Pancreas (tissue), 10 donors: Measurements from ENCODE around the gene ARID3C. TPM values are rescaled to one million over a fixed set of nuclear protein-coding genes. Genes with fewer than 3 reads are reported as not detected.
"Not testable (repeated sequence)": the region's sequence is repeated elsewhere in the genome, so short reads cannot be mapped to it uniquely, and the experiment has no call there.

ENCODE experiments used
- ATAC-seq, 4 donors: fragments of 200-7000 bp; cut with Tn5 transposase; one replicate each; pipeline versions ENCODE4 v1.8.0 to v1.9.1; 2020; ENCODE audit warnings: mild to moderate bottlenecking in 4 of 4, moderate library complexity in 4 of 4
- DNase-seq, 6 donors: peaks; one replicate each; pipeline ENCODE4 v3.0.0-alpha.2; 2020
- FAIRE-seq: peaks from 2 replicates; lab custom pipeline; 2012; peaks lifted over from hg19 to GRCh38; lab: Jason Lieb, UNC
- H3K27ac ChIP-seq, 4 donors: fragments of 200-600 bp; sonication (generic); 1 replicate in 3 of 4; 2 replicates in 1 of 4; pipeline versions ENCODE4 v1.5.0 to v1.8.0; 2020
- H3K27me3 ChIP-seq, 4 donors: fragments of 200-600 bp; one replicate each; pipeline ENCODE4 v1.8.0; 2021
- H3K36me3 ChIP-seq, 3 donors: fragments of 200-600 bp; sonication (generic) in 1 of 3; one replicate each; pipeline versions ENCODE4 v1.5.0 to v1.8.0; 2020 to 2021
- H3K4me1 ChIP-seq, 3 donors: fragments of 200-600 bp; one replicate each; pipeline ENCODE4 v1.8.0; 2021
- H3K4me3 ChIP-seq, 4 donors: fragments of 200-600 bp; sonication (generic) in 2 of 4; one replicate each; pipeline versions ENCODE4 v1.5.0 to v1.8.0; 2020 to 2021
- H3K9me3 ChIP-seq, 4 donors: fragments of 200-600 bp; one replicate each; pipeline ENCODE4 v1.8.0; 2021
- WGBS, 2 donors: extraction: QIAGEN DNeasy Blood & Tissue Kit; methylation state at CpG; one replicate each; pipeline ENCODE4 v1.1.7; 2013; 5-methylcytosine and 5-hydroxymethylcytosine counted together
- intact Hi-C, 3 donors: fragments of 100-400 bp; cut with DNase I; formaldehyde crosslinking; loops; one replicate each; pipeline versions ENCODE4 v1.11.1 to v1.14.2; 2022
- polyA plus RNA-seq, 2 donors: library from polyadenylated mRNA; stranded (reverse); fragments of 200-250 nt; gene quantifications; one replicate each; pipeline ENCODE4 v1.2.3, GENCODE V29; 2013
- total RNA-seq, 6 donors: library from RNA; stranded (reverse); fragmentation: NEBNext Ultra II Directional in 4 of 6; extraction: Animal tissue kit (Norgen Biotek cat#: 25700) in 4 of 6; gene quantifications; one replicate each; pipeline versions ENCODE4 v1.2.1 to v1.2.4, GENCODE V29; 2021 to 2023
- TF ChIP-seq, protein P1 (sequence below), 4 donors: fragments of 200-600 bp; sonication (generic) in 3 of 4; IDR thresholded peaks; one replicate each; pipeline versions ENCODE4 v1.5.0 to v1.8.0; 2021; ENCODE audit warnings: antibody characterized with exemption in 4 of 4
- donor health status: healthy with polysubstance abuse.
- donor health status: DM: no; HTN: no; CAD: no; lungs with moderate emphysema.
- donor health status: DM: no; HTN: no; CAD: no.
- donor health status: control.
- donor health status: control.
- donor health status: Bipolar disorder and iron deficiency.
- donor health status: DM: yes; HTN: yes; CAD: no.
- donor health status: DM: no; HTN: no; CAD: no.
- donor health status: DM: no; HTN: no; CAD: no.
- donor health status: DM: yes; HTN: yes; CAD: no.

Gene ARID3C
- total and polyA plus RNA-seq, 8 donors = not detected

GRCh38 chr9:34646211-34647083, 17.6 kb upstream of the ARID3C start, which contains the start of gene GALT:
TSS of gene GALT (plus strand) at chr9:34646675. CDS start at chr9:34646705, 30 bp downstream.
- Histone ChIP-seq H3K27ac (peak within 1 kb of the TSS; percentile 53 to 87 (median 82)), H3K4me1 (peaks cover 13 to 16% (median 16%) of the 10 kb centered on the region in 3 donors), H3K4me3 (peak within 1 kb of the TSS; percentile 53 to 74 (median 64)), H3K36me3 (peaks cover 0 to 3% (median 0%) of the 10 kb centered on the region in 3 donors), H3K27me3 (no peaks in the 10 kb centered on the region), H3K9me3 (no peaks in the 10 kb centered on the region)
- no peak for FAIRE-seq
- intact Hi-C loops = no loop called here
- peak; percentile 81 to 99 (median 96) for DNase-seq
- 5% methylated on average over 41 to 43 of the region's 43 CpGs for WGBS, 2 donors
- peak; percentile 79 to 94 (median 90) for ATAC-seq
- TF ChIP-seq, protein P1, sequence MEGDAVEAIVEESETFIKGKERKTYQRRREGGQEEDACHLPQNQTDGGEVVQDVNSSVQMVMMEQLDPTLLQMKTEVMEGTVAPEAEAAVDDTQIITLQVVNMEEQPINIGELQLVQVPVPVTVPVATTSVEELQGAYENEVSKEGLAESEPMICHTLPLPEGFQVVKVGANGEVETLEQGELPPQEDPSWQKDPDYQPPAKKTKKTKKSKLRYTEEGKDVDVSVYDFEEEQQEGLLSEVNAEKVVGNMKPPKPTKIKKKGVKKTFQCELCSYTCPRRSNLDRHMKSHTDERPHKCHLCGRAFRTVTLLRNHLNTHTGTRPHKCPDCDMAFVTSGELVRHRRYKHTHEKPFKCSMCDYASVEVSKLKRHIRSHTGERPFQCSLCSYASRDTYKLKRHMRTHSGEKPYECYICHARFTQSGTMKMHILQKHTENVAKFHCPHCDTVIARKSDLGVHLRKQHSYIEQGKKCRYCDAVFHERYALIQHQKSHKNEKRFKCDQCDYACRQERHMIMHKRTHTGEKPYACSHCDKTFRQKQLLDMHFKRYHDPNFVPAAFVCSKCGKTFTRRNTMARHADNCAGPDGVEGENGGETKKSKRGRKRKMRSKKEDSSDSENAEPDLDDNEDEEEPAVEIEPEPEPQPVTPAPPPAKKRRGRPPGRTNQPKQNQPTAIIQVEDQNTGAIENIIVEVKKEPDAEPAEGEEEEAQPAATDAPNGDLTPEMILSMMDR (IDR thresholded peaks at IDR 0.05) = peak in 2 of 4 donors; percentile 15 to 16

- no peaks in the 10 kb centered on the region for H3K27me3 ChIP-seq
- H3K36me3 ChIP-seq = peaks cover 0 to 2% (median 0%) of the 10 kb centered on the region in 3 donors
- TF ChIP-seq, protein P1 (IDR thresholded peaks at IDR 0.05) = no peak
- no peak overlapping the region for H3K4me3 ChIP-seq
- H3K4me1 ChIP-seq = peaks cover 10 to 16% (median 15%) of the 10 kb centered on the region in 3 donors
- ATAC-seq = no peak
- H3K27ac ChIP-seq = no peak overlapping the region
- no peak for FAIRE-seq
- intact Hi-C loops = no loop called here
- H3K9me3 ChIP-seq = no peaks in the 10 kb centered on the region
- DNase-seq = no peak
Observed at GRCh38 chr9:34644766-34645314, 16.0 kb upstream of the ARID3C start.

DNA sequence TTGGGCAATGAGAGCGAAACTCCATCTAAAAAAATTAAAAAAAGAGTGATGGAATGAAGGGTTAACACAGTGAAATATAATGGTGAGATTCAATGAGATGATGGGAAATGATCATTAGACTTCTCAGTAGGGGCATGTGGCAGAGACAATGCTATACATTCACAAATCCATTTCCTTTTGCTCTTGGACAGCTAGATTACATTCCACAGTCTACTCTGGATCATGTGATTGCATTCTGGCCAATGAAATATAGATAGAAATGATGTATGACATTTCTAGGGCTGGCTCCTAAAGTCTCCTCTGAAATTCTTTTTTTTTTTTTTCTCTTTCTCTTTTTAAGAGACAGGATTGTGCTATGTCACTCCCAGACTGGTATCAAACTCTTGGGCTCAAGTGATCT, 13.8 kb upstream of the ARID3C start:
- intact Hi-C loops = no loop called here
- H3K27ac ChIP-seq = no peak overlapping the region
- no peaks in the 10 kb centered on the region for H3K9me3 ChIP-seq
- ATAC-seq (no peak), DNase-seq (no peak), FAIRE-seq (no peak)
- TF ChIP-seq, protein P1 (IDR thresholded peaks at IDR 0.05) = no peak
- H3K4me3 ChIP-seq = no peak overlapping the region
- H3K27me3 ChIP-seq = no peaks in the 10 kb centered on the region
- no peaks in the 10 kb centered on the region for H3K36me3 ChIP-seq
- 93 to 98% methylated on average over 1 of the region's 1 CpG for WGBS, 2 donors
- peaks cover 8 to 16% (median 13%) of the 10 kb centered on the region in 3 donors for H3K4me1 ChIP-seq

GRCh38 chr9:34639322-34639721, 10.5 kb upstream of the ARID3C start:
- H3K4me1 ChIP-seq = peaks cover 0 to 12% (median 7%) of the 10 kb centered on the region in 3 donors
- H3K4me3 ChIP-seq, DNase-seq, FAIRE-seq, H3K9me3 ChIP-seq, ATAC-seq, H3K27ac ChIP-seq, H3K27me3 ChIP-seq, intact Hi-C loops, H3K36me3 ChIP-seq: not testable (repeated sequence)
- WGBS, 2 donors = 89 to 93% methylated on average over 8 of the region's 8 CpGs

DNA sequence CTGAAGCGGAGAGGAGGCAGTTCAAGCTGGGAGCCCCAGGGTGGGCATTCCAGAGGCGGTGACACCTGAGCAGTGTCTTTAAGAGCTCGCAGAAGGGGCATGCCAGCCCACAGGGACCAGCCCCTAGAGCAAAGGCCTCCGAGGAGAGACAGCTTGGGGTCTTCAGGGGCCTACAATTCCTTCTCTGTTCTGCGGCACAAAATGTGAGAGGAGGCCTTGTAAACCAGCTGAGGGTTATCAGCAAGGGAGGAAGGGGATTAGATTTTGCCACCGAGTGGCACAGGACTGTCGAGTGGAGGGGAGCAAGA, 9.2 kb upstream of the ARID3C start:
- TF ChIP-seq, protein P1 (IDR thresholded peaks at IDR 0.05) = no peak
- Histone ChIP-seq H3K4me1 (peaks cover 0 to 12% (median 7%) of the 10 kb centered on the region in 3 donors), H3K36me3 (no peaks in the 10 kb centered on the region), H3K27ac (peak overlapping the region; percentile 65 to 82 (median 74)), H3K4me3 (peak overlapping the region; percentile 55 to 82 (median 75)), H3K27me3 (no peaks in the 10 kb centered on the region), H3K9me3 (no peaks in the 10 kb centered on the region)
- 9 to 12% methylated on average over 7 of the region's 7 CpGs for WGBS, 2 donors
- ATAC-seq = no peak
- intact Hi-C loops = no loop called here
- no peak for FAIRE-seq
- peak in 1 of 6 donors; percentile 54 for DNase-seq
